ENCODE measurements around the gene ALOX12B. TPM values are rescaled to one million over a fixed set of nuclear protein-coding genes. Genes with fewer than 3 reads are reported as not detected.

Gene ALOX12B
- total and polyA plus RNA-seq, 2 of the 8 experiments (the other 6 are each of a cell fraction or from before 2014, with no cell fraction given): 0.86 TPM; not detected in 1

DNA sequence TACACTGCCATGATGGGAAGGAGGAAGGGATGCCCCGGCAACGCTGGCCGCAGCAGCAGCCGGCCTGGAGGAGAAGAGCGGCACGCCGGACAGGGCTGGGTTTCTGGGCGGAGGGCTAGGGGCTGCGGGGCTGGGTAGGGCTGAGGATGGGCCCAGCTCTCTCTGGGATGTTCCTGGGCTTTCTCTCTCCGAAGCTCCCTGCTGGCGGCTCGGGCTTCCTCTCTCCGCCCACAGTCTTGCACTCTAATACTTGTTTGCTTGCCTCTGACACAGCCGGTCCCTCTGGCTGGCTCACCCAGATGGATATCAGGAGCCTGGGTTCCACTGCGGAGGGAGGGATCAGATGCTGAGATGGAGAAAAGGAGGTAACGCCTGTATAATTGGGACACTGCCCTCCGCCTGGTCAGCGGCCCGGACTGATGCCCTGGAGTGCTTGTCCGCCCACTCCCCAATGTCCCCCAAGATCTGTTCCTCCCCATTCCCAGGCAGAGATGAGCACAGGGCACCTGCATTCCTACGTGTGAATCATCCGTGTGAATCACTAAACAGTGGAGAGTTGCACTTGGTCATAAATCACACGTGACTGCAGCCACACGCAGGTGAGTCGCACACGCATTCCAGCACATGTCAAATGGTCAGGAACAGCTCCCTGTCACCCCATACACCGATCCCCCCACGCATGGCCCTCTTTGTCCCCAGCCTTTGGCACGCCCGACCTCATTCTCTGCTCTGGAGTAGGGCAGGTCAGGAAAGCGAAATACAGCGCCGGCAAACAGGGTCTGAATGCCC lies 30.7 kb upstream of the ALOX12B start, which contains the start of gene ALOXE3 (continued):
- no peak for TF ChIP-seq ATF2 (IDR thresholded peaks at IDR 0.05; ENCODE audit: low read length)
- peak; percentile 16 for TF ChIP-seq EZH2 (IDR thresholded peaks at IDR 0.05; ENCODE audit: low read depth, low read length, severe bottlenecking)
- no peak for TF ChIP-seq ASH2L (IDR thresholded peaks at IDR 0.05; ENCODE audit: low read length)
- TF ChIP-seq NANOG (IDR thresholded peaks at IDR 0.05; ENCODE audit: insufficient read depth, low read depth, low read length, poor library complexity, severe bottlenecking): no peak
- TF ChIP-seq POLR2AphosphoS5 (IDR thresholded peaks at IDR 0.05; ENCODE audit: low read depth, low read length): no peak
- TF ChIP-seq POLR2A (IDR thresholded peaks at IDR 0.05; ENCODE audit: control extremely low read depth in 1 of 2, low read depth in 2 of 2, low read length in 2 of 2): no peak
- TF ChIP-seq SAP30 (IDR thresholded peaks at IDR 0.05; ENCODE audit: insufficient read depth, insufficient replicate concordance, low read length): peak; percentile 91
- no peak for TF ChIP-seq FOSL1 (IDR thresholded peaks at IDR 0.05; ENCODE audit: insufficient read depth, low read depth, low read length)
- TF ChIP-seq MAFK (IDR thresholded peaks at IDR 0.05; ENCODE audit: low read depth, low read length): no peak
